Smooth muscle cell (in vitro differentiated cells): ENCODE measurements around the gene TRPM2. TPM values are rescaled to one million over a fixed set of nuclear protein-coding genes. Genes with fewer than 3 reads are reported as not detected.

ENCODE experiments used
- DNase-seq: peaks from one replicate; lab custom pipeline; 2025; ENCODE audit not compliant: unreplicated experiment; lab: John Stamatoyannopoulos, UW
- H2AFZ ChIP-seq: fragments of 200-600 bp; sonication (generic); 2 replicates; pipeline ENCODE4 v1.6.0; 2016; ENCODE audit warnings: antibody characterized with exemption, low read depth, mild to moderate bottlenecking
- H3F3A ChIP-seq: fragments of 200-600 bp; sonication (generic); 2 replicates; pipeline ENCODE4 v1.6.0; 2017; ENCODE audit warnings: antibody characterized with exemption, low read depth
- H3K27ac ChIP-seq: fragments of 200-600 bp; sonication (generic); 2 replicates; pipeline ENCODE4 v1.5.1; 2016; ENCODE audit warnings: low read depth, mild to moderate bottlenecking
- H3K27me3 ChIP-seq: fragments of 200-600 bp; sonication (generic); 2 replicates; pipeline ENCODE4 v1.6.1; 2016; ENCODE audit warnings: low read depth, mild to moderate bottlenecking
- H3K36me3 ChIP-seq: fragments of 200-600 bp; sonication (generic); 2 replicates; pipeline ENCODE4 v1.5.1; 2016; ENCODE audit warnings: low read depth
- H3K4me1 ChIP-seq: fragments of 200-600 bp; sonication (generic); 2 replicates; pipeline ENCODE4 v1.5.1; 2016; ENCODE audit warnings: low read depth
- H3K4me2 ChIP-seq: fragments of 200-600 bp; sonication (generic); 2 replicates; pipeline ENCODE4 v1.6.0; 2016; ENCODE audit warnings: mild to moderate bottlenecking
- H3K4me3 ChIP-seq: fragments of 200-600 bp; sonication (generic); 2 replicates; pipeline ENCODE4 v1.5.1; 2016; ENCODE audit warnings: mild to moderate bottlenecking
- H3K79me2 ChIP-seq: fragments of 200-600 bp; sonication (generic); 2 replicates; pipeline ENCODE4 v1.6.0; 2016; ENCODE audit warnings: low read depth, mild to moderate bottlenecking
- H3K9ac ChIP-seq: fragments of 200-600 bp; sonication (generic); 2 replicates; pipeline ENCODE4 v1.6.0; 2016; ENCODE audit warnings: low read depth
- H3K9me3 ChIP-seq: fragments of 200-600 bp; sonication (generic); replicated peaks from 2 replicates; pipeline ENCODE4 v1.5.1; 2016; ENCODE audit warnings: low read depth
- H4K20me1 ChIP-seq: fragments of 200-600 bp; sonication (generic); 2 replicates; pipeline ENCODE4 v1.6.0; 2016; ENCODE audit warnings: low read depth
- WGBS: methylation state at CpG from one replicate; pipeline ENCODE4 v1.1.7; 2016; ENCODE audit warnings: low lambda C conversion rate; 5-methylcytosine and 5-hydroxymethylcytosine counted together
- polyA plus RNA-seq: library from polyadenylated mRNA; unstranded; fragments of >200 nt; fragmentation: Nextera tagmentation; extraction: Ambion mirVana; gene quantifications from 2 replicates; pipeline ENCODE4 v1.2.1, GENCODE V29; 2016
- total RNA-seq: library from RNA; depleted of rRNA; stranded (reverse); fragments of >200 nt; gene quantifications from 2 replicates; pipeline ENCODE4 v1.2.3, GENCODE V29; 2014
- TF ChIP-seq, protein P1 (sequence below): fragments of 200-600 bp; sonication (generic); IDR thresholded peaks from 2 replicates; pipeline ENCODE4 v1.5.1; 2017; ENCODE audit warnings: borderline replicate concordance, mild to moderate bottlenecking, antibody characterized with exemption; ENCODE audit not compliant: insufficient read depth, poor library complexity, severe bottlenecking

TRPM2 gene
- total and polyA plus RNA-seq, 2 experiments from 2014 or later: 0.31 TPM; not detected in 1

DNA sequence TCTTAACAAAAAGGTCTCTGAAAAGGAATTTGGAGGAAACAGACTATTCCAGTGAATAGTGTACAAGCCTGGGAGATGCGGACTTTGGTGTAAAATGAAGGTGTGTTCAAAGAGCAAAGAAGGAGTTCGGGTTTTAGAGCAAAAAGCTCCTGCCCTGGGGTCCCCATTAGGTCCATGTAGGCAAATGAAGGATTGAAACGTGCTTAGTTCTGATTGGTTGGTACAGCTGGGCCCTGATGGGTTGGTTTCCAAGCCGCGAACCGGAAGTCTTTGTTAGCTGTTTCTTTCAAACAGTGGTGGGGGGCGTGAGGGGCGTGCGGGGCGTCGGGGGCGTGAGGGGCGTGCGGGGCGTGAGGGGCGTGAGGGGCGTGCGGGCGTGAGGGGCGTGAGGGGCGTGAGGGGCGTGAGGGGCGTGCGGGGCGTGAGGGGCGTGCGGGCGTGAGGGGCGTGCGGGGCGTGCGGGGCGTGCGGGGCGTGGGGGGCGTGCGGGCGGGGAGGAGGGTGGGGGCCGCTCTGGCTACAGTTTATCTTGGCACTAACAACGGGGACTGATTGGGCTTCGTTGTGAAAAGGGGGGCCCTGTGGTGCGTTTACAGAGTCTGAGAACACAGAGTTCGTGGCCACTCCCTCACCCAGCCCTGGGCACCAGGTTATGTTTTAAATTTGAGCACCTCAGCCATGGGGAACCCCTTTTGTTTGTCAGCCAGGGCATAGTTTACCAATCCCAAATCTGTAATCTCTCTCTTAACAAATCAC lies 131.3 kb downstream of the TRPM2 start:
- Histone ChIP-seq H3K9me3 (no peaks in the 10 kb centered on the region), H3F3A (no peaks in the 10 kb centered on the region), H4K20me1 (no peaks in the 10 kb centered on the region), H3K9ac (no peak overlapping the region), H3K27ac (no peak overlapping the region), H3K4me1 (no peaks in the 10 kb centered on the region), H3K36me3 (no peaks in the 10 kb centered on the region), H3K4me2 (peak overlapping the region; percentile 85), H2AFZ (no peak overlapping the region), H3K4me3 (peak overlapping the region; percentile 51), H3K79me2 (no peaks in the 10 kb centered on the region), H3K27me3 (no peaks in the 10 kb centered on the region)
- WGBS: 96% methylated on average over 9 of the region's 43 CpGs
- DNase-seq: no peak
- TF ChIP-seq, protein P1, sequence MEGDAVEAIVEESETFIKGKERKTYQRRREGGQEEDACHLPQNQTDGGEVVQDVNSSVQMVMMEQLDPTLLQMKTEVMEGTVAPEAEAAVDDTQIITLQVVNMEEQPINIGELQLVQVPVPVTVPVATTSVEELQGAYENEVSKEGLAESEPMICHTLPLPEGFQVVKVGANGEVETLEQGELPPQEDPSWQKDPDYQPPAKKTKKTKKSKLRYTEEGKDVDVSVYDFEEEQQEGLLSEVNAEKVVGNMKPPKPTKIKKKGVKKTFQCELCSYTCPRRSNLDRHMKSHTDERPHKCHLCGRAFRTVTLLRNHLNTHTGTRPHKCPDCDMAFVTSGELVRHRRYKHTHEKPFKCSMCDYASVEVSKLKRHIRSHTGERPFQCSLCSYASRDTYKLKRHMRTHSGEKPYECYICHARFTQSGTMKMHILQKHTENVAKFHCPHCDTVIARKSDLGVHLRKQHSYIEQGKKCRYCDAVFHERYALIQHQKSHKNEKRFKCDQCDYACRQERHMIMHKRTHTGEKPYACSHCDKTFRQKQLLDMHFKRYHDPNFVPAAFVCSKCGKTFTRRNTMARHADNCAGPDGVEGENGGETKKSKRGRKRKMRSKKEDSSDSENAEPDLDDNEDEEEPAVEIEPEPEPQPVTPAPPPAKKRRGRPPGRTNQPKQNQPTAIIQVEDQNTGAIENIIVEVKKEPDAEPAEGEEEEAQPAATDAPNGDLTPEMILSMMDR: no peak

DNA sequence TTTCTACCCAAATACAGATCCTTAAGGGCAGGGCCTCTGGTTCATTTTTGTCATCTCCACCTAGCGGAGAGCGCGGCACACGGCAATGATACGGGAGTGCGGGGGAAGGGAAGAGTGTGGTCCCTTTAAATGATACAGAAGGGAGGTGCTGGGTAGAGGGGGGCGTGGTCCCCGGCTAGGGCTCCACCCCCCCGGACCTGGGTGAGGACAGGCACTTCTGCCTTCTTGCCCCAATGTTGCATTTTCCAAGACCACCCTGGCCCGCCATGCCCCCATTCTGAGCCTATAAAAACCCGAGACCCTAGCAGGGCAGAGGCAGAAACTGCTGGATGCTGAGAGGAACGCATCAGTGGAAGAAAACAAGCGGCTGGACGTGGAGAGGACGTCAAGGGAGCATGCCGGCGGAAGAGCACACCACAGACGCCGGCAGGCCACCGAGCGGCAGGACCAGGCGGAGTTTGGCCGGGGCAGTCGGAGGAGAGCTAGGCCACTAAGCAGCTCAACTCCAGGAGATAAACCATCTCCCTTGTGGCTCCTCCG lies 131.9 kb downstream of the TRPM2 start:
- peak overlapping the region; percentile 51 for H3K4me3 ChIP-seq
- peak; percentile 23 for DNase-seq
- TF ChIP-seq, protein P1: peak; percentile 55
- peak overlapping the region; percentile 16 for H3K9ac ChIP-seq
- H3K9me3 ChIP-seq: no peaks in the 10 kb centered on the region
- no peaks in the 10 kb centered on the region for H3K36me3 ChIP-seq
- no peak overlapping the region for H3K27ac ChIP-seq
- H3F3A ChIP-seq: no peaks in the 10 kb centered on the region
- H3K27me3 ChIP-seq: no peaks in the 10 kb centered on the region
- H4K20me1 ChIP-seq: no peaks in the 10 kb centered on the region
- H3K79me2 ChIP-seq: no peaks in the 10 kb centered on the region
- WGBS: 9% methylated on average over 24 of the region's 25 CpGs
- peak overlapping the region; percentile 85 for H3K4me2 ChIP-seq
- H3K4me1 ChIP-seq: no peaks in the 10 kb centered on the region
- peak overlapping the region; percentile 78 for H2AFZ ChIP-seq

DNA sequence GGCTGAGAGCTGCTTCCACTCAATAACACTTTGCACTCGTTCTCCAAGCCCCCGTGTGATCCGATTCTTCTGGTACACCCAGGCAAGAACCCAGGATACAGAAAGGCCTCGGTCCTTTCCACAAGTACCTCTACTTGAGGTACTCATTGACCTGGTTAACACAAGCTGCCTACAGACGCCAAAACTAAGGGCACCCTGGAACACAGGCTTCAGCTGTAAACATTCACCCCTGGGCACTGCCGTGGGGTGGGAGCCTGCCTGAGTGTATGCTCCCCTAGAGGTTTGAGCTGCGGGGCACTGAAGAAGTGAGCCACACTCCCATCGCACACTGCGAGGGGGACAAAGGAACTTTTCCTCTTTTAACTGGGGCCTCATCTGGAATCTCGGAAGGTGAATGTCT lies 132.4 kb downstream of the TRPM2 start:
- Histone ChIP-seq H4K20me1 (no peaks in the 10 kb centered on the region), H3K4me1 (no peaks in the 10 kb centered on the region), H3K4me3 (peak overlapping the region; percentile 51), H3F3A (no peaks in the 10 kb centered on the region), H2AFZ (peak overlapping the region; percentile 78), H3K27me3 (no peaks in the 10 kb centered on the region), H3K27ac (no peak overlapping the region), H3K9me3 (no peaks in the 10 kb centered on the region), H3K9ac (peak overlapping the region; percentile 16), H3K36me3 (no peaks in the 10 kb centered on the region), H3K4me2 (peak overlapping the region; percentile 85), H3K79me2 (no peaks in the 10 kb centered on the region)
- DNase-seq: no peak
- 19% methylated on average over 10 of the region's 10 CpGs for WGBS
- TF ChIP-seq, protein P1: no peak
